GM19043 (cell line): Measurements from ENCODE around the gene TMEM120A.
A peak's percentile ranks its signal among the peaks of the same experiment; 100 is the strongest.

Experiments
- ATAC-seq: cut with Tn5 transposase; IDR thresholded peaks from one replicate; pipeline ENCODE4 v1.9.1; 2021; ENCODE audit warnings: low read depth; ENCODE audit not compliant: unreplicated experiment

TMEM120A gene

DNA sequence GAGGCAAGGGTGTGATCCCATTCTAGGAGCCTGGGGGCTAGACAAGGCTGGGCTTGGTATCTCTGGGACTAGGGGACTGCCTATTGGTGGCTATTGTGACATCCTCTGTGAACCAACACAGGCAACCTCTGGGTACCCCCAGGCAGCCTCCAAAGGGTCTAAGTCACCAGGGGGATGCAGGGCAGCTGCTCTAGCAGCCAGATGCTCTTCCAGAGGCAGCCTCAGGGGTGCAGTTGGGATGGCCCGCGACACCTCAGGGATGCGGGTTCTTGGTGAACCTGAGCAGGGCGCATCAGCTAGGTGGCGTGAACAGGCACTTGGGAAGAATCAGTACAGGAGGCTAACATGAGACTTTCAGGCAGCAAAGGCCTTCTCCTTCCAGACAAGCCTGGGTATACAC is 1.6 kb upstream of the TMEM120A start:
- ATAC-seq = no peak

DNA sequence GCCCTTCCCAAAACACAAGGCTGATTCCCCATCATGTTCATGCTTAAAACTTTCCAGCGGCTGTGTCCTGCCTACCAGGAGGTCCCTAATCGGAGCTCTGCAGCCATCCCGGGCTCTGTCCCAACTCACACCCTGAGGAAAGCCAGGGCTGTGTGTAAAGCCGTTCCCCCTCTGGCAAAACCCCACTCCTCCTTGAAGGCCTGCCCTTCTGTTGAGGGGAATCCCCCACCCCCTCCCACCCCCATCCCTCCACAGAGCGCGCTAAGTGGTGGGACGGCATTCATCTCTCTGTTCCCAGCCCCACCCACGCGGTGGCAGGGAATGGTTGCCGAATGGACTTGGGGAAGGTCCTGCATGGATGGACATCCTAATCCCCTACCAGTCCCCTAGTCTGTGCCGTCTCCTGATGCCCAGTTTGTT is 667 bp upstream of the TMEM120A start:
- no peak for ATAC-seq

DNA sequence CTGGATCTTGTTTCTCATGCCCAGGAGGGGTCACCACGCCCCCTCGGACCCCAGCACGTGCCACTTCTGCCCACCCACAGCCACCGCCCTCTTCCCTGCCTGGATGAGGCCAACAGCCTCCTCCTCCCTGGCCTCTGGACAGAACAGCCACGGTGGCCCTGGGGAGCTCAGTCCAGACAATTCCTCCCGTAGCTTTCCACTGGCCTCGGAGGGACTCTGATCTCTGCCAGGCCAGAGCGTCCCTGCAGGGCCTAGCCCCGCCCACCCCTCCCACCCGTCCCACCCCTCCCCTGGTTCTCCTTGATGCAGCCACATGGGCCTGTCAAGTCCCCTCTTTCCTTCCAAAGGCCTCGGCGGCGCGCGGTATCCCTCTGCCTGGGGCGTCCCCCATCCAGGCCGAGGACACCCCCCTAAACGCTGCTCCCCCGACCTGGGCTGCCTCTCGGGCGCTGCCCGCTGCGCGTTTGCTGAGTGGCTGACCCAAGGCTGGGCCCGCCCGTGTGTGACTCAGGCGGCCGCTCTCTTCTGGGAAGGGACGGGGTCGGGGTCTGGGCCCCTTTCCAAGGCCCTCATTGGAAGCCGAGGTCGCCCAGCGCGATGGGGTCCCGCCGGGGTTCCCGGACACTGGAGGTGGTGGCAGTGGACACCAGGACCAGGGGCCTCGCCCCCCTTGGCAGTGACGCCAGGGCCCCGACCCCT is 557 bp downstream of the TMEM120A start:
- ATAC-seq = peak; percentile 3

DNA sequence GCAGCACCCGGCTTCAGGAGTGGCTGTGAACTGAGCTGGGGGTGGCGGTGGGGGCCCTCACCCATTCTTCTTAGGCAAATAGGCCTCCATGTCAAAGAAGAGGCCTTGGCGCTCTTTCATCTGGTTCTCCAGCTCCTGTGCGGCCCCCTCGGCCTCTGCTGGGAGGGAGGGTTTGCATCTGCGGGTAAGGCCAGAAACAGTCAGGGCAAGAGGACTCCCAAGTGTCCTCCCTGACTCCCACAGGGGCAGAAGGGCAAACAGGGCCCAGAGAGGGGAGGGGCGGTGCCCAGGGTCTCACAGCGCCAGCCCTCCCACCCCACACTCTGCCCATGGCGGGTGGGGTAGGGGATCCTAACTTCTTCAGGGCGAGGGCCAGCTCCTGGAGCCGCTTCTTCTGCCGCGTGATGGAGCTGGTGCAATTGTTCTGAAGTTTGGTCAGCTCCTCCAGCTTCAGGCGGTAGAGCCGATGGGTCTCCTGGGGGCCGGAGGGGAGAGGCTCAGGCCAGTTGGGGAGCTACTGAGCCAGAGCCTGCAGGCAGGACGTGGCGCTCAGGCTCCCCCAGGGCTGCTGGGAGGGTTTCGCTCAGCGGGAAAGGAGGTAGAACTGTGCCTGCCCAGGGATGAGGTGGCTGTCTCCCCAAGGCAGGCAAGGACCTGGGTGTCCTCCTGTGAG is 2.2 kb downstream of the TMEM120A start:
- no peak for ATAC-seq

DNA sequence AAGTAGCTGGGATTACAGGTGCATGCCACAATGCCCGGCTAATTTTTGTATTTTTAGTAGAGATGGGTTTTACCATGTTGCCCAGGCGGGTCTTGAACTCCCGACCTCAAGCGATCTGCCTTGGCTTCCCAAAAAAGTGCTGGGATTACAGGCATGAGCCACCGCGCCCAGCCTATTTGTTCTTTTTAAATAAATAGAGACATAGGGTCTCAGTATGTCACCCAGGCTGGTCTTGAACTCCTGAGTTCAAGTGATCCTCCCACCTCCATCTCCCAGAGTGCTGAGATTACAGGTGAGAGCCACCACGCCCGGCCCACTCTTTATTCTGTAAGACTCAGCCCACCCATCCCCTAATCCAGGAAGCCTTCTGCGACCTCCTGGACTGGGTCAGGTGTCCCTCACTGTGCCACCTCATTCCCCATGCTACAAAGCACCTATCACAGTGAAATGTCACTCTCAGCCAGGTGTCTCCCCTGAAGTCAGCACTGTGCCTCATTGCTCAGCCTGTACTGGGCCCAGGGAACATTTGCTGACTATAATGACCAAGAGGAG is 2.8 kb downstream of the TMEM120A start:
- ATAC-seq = no peak

DNA sequence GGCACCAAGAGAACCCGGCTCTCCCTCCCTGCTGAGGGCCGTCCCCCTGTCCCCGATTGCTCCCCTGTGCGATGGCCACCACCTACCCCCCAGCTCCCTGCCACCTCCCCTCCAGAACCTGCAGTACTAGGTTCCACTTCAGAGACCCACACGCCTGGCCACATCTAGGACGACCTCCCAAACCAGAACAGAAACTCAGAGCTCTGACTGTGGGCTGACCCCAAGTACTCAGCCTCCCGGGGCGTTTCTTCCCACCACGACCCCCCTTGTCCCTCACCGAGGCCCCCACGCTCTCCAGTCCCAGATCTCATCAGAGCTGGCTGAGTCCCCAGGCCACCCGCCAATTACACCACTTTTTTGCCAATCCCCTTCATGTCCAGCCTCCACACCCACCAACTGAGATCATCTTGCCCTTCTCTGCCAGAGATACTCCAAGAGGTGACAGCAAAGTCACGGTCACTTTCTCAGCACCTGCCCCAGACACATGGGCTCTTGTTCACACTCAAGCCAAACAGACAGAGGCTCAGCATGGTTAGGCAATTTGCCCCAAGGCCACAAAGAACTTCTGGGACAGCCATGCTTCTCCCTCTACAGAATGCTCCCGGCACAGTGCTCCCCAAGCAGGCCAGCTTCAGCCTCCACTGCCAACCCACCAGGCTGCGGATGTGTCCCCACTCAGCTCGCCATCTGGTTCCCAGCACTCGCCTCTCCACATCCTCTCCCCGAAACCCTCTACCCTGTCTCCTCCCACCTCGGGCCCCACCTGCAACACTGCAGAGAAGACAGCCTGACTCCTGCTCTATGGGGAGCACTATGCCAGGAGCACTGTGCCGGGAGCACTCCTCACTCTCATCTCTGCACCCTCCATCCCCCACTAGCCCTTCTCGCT is 4.7 kb downstream of the TMEM120A start:
- ATAC-seq = no peak

DNA sequence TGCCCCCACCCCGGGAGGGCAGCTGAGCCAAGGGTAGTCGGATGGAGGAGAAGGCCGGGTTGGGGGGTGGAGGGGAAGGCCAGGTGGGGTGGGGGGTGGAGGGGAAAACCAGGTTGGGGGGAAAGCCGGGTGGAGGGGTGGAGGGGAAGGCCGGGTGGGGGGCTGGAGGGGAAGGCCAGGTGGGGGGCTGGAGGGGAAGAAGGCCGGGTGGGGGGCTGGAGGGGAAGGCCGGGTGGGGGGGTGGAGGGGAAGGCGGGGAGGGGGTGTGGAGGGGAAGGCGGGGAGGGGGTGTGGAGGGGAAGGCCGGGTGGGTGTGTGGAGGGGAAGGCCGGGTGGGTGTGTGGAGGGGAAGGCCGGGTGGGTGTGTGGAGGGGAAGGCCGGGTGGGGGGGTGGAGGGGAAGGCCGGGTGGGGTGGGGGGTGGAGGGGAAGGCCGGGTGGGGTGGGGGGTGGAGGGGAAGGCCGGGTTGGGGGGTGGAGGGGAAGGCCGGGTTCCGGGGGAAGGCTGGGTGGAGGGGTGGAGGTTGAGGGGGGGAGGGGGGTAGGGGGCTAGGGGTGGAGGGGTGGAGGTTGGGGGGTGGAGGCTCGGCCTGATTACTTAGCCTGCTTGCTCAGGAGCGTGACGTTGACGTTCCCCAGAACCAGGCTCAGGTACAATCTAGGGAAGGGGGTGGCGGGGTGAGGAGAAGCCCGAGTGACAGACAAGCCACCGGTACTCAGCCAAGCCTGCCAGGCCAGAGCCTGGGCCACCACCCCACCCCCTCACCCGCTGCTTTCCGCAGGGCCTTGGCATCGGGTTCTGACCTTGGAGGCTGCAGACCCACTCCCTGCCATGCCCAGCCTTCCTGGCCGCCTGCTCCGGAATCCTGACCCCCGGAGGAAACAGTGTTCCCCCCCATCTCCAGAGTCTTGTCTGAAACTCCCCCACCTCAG is 5.6 kb downstream of the TMEM120A start:
- ATAC-seq = no peak

DNA sequence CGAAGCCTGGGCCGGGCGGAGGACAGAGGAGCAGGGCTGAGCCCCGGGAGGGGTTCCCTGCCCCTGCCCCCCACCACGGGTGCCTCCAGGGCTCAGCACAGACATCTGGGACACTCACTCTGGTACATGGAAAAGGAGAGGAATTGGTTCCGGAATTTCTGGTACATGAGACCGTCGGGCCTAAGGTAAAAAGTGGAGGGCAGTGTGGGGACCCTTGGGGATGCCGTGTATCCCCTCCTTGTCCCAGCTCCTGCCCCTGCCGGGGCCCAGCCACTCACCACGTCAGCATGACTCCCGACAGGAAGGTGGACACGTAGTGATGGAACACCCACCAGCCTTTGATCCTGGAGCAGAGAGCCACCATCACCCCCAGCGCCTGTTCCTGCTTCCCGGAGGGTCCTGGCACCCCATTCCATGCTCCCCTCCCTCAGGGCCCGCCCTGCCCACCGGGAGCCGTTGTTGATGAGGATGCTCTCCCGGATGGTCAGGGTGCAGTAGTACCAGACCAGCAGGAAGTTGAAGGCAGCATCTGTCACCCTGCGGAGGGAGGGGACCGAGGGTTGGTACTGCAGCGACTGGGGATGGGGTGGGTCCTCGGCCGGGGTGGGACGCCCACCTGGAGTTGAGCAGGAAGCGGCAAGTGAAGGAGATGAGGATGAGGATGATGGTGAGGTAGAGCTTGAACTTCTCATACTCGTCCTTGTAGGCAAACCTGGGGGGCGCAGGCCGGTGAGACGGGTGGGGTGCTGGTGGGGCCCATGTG is 6.4 kb downstream of the TMEM120A start:
- ATAC-seq = no peak

DNA sequence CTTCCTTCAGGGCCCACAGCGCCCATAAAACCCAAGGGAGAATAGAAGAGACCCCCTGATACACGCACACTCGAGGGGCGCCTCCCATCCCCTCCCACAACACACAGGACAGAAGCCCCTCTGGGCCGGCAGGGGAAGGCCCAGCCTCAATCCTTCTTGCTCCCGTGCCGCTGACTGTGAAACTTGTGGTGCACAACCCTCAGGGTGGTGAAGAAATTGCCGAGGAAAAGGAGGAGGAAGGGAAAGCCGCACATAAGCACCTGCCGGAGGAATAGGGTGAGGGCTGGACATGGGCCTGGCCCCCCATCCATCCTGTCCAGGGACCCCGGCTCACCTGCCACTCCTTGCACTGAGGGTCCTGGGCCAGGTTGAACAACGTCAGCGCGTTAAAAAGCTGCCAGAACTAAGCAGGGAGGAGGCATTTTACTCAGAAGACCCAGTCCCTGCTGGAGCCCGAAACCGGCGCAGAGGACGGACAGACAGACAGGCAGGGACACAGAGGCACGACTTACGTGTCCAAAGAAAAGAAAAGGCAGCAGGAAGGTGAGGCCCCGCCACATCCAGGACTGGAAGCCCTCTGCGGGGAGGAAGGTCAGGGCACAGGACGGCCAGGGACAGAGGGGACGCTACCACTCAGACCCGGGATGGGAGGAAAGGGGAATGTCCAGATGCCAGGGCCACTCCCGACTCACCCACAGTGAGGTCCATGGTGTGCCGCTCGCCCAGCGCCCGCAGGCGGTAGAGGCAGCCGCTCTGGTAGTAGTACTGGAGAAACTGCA is 7.2 kb downstream of the TMEM120A start:
- ATAC-seq = no peak

DNA sequence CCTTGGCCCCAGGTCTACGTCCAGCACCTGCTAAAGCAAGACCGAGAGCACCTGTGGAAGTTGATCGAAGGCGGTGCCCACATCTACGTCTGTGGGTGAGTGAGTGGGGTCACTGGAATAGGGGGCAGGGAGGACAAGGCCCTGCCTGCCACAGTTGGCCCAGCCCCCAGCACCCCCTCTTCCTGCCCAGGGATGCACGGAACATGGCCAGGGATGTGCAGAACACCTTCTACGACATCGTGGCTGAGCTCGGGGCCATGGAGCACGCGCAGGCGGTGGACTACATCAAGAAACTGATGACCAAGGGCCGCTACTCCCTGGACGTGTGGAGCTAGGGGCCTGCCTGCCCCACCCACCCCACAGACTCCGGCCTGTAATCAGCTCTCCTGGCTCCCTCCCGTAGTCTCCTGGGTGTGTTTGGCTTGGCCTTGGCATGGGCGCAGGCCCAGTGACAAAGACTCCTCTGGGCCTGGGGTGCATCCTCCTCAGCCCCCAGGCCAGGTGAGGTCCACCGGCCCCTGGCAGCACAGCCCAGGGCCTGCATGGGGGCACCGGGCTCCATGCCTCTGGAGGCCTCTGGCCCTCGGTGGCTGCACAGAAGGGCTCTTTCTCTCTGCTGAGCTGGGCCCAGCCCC is 8.1 kb downstream of the TMEM120A start:
- no peak for ATAC-seq

DNA sequence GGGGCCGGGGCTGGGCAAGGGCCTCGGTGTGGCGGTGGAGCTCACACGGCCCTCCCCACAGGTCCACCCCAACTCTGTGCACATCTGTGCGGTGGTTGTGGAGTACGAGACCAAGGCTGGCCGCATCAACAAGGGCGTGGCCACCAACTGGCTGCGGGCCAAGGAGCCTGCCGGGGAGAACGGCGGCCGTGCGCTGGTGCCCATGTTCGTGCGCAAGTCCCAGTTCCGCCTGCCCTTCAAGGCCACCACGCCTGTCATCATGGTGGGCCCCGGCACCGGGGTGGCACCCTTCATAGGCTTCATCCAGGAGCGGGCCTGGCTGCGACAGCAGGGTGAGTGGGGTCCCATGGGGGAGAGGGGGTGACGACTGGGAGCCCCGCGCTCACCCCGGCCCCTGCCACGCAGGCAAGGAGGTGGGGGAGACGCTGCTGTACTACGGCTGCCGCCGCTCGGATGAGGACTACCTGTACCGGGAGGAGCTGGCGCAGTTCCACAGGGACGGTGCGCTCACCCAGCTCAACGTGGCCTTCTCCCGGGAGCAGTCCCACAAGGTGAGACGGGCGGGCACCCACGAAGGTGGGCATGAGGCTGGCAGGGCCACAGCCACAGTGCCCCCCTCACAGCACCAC is 8.8 kb downstream of the TMEM120A start:
- ATAC-seq = no peak

DNA sequence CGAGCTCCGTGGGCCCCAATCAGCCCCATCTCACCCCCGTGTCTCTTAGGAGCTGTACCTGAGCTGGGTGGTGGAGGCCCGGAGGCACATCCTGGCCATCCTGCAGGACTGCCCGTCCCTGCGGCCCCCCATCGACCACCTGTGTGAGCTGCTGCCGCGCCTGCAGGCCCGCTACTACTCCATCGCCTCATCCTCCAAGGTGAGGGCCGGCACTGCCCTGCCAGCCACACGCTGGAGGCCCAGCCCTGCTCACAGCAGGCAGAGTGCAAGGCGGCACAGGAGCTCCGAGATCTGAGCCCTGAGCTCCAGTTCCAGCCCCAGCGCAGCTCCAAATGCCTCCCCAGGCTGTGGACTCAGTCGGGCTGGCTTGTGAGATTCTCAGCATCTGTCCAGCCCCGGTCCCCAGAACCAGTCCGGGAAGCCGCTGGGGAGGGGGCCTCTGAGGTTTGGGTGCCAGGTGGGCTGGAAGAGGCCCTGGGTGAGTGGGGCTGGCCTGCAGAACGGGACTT is 9.3 kb downstream of the TMEM120A start:
- no peak for ATAC-seq

DNA sequence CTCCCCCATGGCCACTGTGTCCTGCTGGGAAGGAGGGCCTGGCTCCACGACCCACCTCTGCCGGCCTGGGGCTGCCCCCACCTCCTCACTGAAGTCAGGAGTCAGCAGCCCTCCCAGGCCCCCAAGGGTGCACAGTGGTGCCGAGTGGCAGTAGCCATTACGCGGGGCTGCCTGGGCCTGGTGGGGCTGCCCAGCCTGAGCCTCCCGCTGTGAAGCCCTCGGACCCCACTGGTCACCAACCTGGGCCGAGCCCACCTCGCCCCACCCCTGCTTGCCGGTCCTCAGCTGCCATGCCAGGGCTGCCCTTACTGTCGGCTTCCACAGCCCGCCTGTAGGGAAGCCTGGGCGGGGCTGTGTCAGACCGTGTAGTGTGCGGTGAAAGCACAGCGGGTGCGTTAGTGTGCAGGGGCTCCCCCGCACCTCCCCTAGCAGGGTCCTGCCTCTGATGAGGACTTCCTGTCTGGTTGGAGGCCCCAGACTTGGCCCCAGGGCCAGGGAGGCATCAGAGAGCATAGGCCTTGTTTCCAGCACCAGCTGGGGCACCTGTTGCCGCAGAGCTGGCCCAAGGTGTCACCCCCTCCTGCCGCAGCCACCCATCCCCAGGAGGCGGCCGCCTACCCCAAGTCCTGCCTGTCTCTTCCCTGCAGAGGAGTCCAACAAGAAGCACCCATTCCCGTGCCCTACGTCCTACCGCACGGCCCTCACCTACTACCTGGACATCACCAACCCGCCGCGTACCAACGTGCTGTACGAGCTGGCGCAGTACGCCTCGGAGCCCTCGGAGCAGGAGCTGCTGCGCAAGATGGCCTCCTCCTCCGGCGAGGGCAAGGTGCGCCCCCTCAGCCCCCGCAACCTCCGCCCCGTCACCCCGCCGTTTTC is 10.0 kb downstream of the TMEM120A start:
- no peak for ATAC-seq

DNA sequence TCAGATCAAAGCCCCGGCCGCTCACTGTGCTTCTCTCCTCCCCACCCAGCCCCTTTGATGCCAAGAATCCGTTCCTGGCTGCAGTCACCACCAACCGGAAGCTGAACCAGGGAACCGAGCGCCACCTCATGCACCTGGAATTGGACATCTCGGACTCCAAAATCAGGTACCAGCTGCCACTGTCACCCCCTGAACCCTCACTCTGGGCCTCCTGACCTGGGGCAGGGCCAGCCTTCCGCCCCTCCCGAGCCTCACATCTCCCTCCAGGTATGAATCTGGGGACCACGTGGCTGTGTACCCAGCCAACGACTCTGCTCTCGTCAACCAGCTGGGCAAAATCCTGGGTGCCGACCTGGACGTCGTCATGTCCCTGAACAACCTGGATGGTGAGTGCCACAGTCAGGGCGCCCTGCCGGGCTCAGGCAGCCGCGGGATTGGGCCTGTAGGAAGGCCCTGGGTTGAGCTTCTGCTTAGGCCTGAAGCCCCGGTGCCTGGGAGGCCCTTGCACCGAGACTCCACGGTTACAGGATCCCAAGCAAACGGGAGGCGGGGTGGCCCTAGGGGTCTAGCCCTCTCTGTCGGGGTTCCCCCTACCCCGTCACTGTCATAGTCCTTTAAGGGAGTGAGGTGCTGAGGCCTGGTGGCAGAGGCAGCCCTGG is 10.8 kb downstream of the TMEM120A start:
- no peak for ATAC-seq

DNA sequence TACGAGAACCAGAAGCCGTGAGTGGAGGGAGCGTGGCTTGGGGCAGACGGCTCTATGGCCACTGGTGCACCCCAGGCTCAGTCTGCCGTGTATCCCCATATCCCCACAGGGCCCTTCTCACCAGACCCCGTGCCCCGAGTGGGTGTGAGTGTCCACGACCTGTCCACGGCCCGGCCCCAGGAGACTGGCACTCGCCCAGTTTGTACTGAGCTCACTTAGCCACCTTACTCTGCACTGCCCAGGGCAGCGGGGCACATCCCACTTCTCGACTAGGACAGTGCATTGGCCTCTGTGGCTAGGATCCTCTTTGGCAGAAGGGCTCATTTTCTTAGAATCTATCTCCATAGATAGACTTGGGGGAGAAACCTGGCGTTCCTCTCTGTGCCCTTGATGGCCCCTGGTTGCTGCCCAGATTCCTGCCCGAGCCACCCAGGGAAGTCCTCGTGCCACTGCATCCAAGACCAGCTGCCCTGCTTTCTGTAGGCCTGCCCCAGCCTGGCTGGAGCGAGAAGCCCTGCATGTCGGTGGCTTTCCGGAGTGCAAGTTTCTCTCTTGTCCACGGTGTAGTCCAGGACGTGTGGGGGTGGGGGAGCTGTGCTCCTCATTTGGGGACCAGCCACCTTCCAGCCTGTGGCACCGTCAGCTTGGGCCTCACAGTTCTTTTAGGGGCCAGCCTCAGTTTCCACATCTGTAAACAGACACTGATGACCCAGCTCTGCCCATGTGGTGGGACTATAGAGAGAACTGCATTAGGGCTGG is 11.9 kb downstream of the TMEM120A start:
- no peak for ATAC-seq
